ENCODE data around the gene COQ8A. TPM values are rescaled to one million over a fixed set of nuclear protein-coding genes. Genes with fewer than 3 reads are reported as not detected.

Gene COQ8A
- total RNA-seq, 1 donor from 2014 or later: 16.0 TPM

- Mint-ChIP-seq H3K9me3 (ENCODE audit: unreplicated experiment) (no peaks in the 10 kb centered on the region), H3K4me3 (ENCODE audit: unreplicated experiment) (no peak overlapping the region), H3K4me1 (ENCODE audit: unreplicated experiment) (peaks cover 12% of the 10 kb centered on the region), H3K27me3 (ENCODE audit: unreplicated experiment) (no peaks in the 10 kb centered on the region), H3K27ac (ENCODE audit: unreplicated experiment) (no peak overlapping the region), H3K36me3 (ENCODE audit: unreplicated experiment) (peaks cover 10% of the 10 kb centered on the region)
- TF ChIP-seq, protein P1, sequence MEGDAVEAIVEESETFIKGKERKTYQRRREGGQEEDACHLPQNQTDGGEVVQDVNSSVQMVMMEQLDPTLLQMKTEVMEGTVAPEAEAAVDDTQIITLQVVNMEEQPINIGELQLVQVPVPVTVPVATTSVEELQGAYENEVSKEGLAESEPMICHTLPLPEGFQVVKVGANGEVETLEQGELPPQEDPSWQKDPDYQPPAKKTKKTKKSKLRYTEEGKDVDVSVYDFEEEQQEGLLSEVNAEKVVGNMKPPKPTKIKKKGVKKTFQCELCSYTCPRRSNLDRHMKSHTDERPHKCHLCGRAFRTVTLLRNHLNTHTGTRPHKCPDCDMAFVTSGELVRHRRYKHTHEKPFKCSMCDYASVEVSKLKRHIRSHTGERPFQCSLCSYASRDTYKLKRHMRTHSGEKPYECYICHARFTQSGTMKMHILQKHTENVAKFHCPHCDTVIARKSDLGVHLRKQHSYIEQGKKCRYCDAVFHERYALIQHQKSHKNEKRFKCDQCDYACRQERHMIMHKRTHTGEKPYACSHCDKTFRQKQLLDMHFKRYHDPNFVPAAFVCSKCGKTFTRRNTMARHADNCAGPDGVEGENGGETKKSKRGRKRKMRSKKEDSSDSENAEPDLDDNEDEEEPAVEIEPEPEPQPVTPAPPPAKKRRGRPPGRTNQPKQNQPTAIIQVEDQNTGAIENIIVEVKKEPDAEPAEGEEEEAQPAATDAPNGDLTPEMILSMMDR (IDR thresholded peaks at IDR 0.05): no peak
- no peak for DNase-seq (ENCODE audit: extremely low spot score, unreplicated experiment)
Measured at GRCh38 chr1:226901421-226901820, 38.7 kb upstream of the COQ8A start.

DNA sequence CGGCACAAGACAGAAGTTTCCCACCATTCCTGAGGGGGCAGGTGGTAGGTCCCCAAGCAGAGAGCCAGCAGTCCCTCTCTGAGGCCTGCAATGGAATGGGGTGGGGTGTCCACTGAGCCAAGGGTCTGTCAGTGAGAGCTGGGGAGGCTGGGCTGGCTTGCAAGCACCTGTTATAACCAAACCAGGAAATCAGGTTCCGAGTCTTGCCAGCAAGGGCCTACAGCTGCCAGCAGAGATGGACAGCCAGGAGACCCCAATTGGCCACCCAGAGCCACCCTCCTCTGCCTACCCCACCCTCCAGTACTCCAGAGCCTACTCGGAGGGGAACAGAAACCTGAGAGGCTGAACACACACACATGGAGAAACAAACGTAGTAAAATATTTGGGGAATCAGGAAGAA lies 37.5 kb upstream of the COQ8A start:
- H3K27me3 Mint-ChIP-seq (ENCODE audit: unreplicated experiment): no peaks in the 10 kb centered on the region
- H3K4me3 Mint-ChIP-seq (ENCODE audit: unreplicated experiment): no peak overlapping the region
- H3K27ac Mint-ChIP-seq (ENCODE audit: unreplicated experiment): no peak overlapping the region
- no peaks in the 10 kb centered on the region for H3K9me3 Mint-ChIP-seq (ENCODE audit: unreplicated experiment)
- TF ChIP-seq, protein P1 (IDR thresholded peaks at IDR 0.05): no peak
- no peak for DNase-seq (ENCODE audit: extremely low spot score, unreplicated experiment)
- peaks cover 12% of the 10 kb centered on the region for H3K4me1 Mint-ChIP-seq (ENCODE audit: unreplicated experiment)
- H3K36me3 Mint-ChIP-seq (ENCODE audit: unreplicated experiment): peaks cover under 1% of the 10 kb centered on the region

- peaks cover 14% of the 10 kb centered on the region for H3K4me1 Mint-ChIP-seq (ENCODE audit: unreplicated experiment)
- DNase-seq (ENCODE audit: extremely low spot score, unreplicated experiment): no peak
- no peaks in the 10 kb centered on the region for H3K9me3 Mint-ChIP-seq (ENCODE audit: unreplicated experiment)
- no peak overlapping the region for H3K27ac Mint-ChIP-seq (ENCODE audit: unreplicated experiment)
- H3K36me3 Mint-ChIP-seq (ENCODE audit: unreplicated experiment): no peaks in the 10 kb centered on the region
- no peak overlapping the region for H3K4me3 Mint-ChIP-seq (ENCODE audit: unreplicated experiment)
- no peaks in the 10 kb centered on the region for H3K27me3 Mint-ChIP-seq (ENCODE audit: unreplicated experiment)
- TF ChIP-seq, protein P1 (IDR thresholded peaks at IDR 0.05): no peak
Measured at GRCh38 chr1:226903819-226904716, 36.0 kb upstream of the COQ8A start.

DNA sequence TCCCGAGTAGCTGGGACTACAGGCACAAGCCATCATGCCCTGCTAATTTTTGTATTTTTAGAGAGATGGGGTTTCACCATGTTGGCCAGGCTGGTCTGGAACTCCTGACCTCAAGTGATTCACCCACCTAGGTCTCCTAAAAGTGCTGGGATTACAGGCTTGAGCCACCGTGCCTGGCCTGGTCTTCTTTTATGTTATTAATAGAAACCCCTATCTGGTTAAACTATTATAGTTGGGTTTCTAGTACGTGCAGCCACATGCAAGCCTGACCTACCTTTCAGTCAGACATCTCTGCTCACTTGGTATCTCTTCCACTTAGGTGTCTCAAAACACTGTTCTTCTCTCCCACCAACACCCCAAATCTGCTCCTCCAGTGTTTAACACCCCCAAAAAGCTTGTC lies 35.3 kb upstream of the COQ8A start:
- Mint-ChIP-seq H3K27ac (ENCODE audit: unreplicated experiment) (no peak overlapping the region), H3K27me3 (ENCODE audit: unreplicated experiment) (no peaks in the 10 kb centered on the region), H3K36me3 (ENCODE audit: unreplicated experiment) (peaks cover under 1% of the 10 kb centered on the region), H3K9me3 (ENCODE audit: unreplicated experiment) (no peaks in the 10 kb centered on the region), H3K4me1 (ENCODE audit: unreplicated experiment) (peaks cover 14% of the 10 kb centered on the region), H3K4me3 (ENCODE audit: unreplicated experiment) (no peak overlapping the region)
- DNase-seq (ENCODE audit: extremely low spot score, unreplicated experiment): no peak
- TF ChIP-seq, protein P1 (IDR thresholded peaks at IDR 0.05): no peak

- H3K4me3 Mint-ChIP-seq (ENCODE audit: unreplicated experiment): no peak overlapping the region
- no peak overlapping the region for H3K27ac Mint-ChIP-seq (ENCODE audit: unreplicated experiment)
- peaks cover 7% of the 10 kb centered on the region for H3K36me3 Mint-ChIP-seq (ENCODE audit: unreplicated experiment)
- TF ChIP-seq, protein P1 (IDR thresholded peaks at IDR 0.05): no peak
- H3K4me1 Mint-ChIP-seq (ENCODE audit: unreplicated experiment): peaks cover 12% of the 10 kb centered on the region
- no peaks in the 10 kb centered on the region for H3K27me3 Mint-ChIP-seq (ENCODE audit: unreplicated experiment)
- no peaks in the 10 kb centered on the region for H3K9me3 Mint-ChIP-seq (ENCODE audit: unreplicated experiment)
- DNase-seq (ENCODE audit: extremely low spot score, unreplicated experiment): no peak
Measured at GRCh38 chr1:226908419-226908818, 31.7 kb upstream of the COQ8A start.

Data from osteocyte (in vitro differentiated cells).